Measurements from ENCODE around the gene SPINK2. TPM values are rescaled to one million over a fixed set of nuclear protein-coding genes. Genes with fewer than 3 reads are reported as not detected.

SPINK2 gene
- total and polyA plus RNA-seq, 12 donors, result 1.4 TPM; not detected in 11

DNA sequence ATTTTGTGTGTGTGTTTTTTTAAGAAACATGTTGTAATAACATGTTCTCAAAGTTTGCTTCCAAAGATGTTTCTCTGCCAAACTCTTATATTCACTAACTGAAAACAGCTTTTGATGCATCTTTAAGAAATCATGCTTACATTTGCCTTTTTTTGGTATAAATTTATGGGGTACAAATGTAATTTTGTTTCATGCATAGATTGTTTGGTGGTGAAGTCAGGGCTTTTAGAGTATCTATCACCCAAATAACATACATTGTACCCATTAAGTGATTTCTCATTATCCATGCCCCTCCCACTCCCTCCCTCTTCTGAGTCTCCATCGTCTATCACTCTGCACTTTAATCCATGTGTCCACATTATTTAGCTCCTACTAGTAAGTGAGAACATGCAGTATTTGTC lies 30.8 kb downstream of the SPINK2 start:
- H3K27me3 ChIP-seq, result no peaks in the 10 kb centered on the region
- no peak for TF ChIP-seq POLR2A (IDR thresholded peaks at IDR 0.05)
- TF ChIP-seq, protein P1, sequence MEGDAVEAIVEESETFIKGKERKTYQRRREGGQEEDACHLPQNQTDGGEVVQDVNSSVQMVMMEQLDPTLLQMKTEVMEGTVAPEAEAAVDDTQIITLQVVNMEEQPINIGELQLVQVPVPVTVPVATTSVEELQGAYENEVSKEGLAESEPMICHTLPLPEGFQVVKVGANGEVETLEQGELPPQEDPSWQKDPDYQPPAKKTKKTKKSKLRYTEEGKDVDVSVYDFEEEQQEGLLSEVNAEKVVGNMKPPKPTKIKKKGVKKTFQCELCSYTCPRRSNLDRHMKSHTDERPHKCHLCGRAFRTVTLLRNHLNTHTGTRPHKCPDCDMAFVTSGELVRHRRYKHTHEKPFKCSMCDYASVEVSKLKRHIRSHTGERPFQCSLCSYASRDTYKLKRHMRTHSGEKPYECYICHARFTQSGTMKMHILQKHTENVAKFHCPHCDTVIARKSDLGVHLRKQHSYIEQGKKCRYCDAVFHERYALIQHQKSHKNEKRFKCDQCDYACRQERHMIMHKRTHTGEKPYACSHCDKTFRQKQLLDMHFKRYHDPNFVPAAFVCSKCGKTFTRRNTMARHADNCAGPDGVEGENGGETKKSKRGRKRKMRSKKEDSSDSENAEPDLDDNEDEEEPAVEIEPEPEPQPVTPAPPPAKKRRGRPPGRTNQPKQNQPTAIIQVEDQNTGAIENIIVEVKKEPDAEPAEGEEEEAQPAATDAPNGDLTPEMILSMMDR (IDR thresholded peaks at IDR 0.05), result no peak
- intact Hi-C loops (cut with DNase I), result no loop called here
- no peaks in the 10 kb centered on the region for H3K4me1 ChIP-seq (replicated peaks in 1 of 2)
- no peaks in the 10 kb centered on the region for H3K9me3 ChIP-seq (replicated peaks in 1 of 3)
- no peak for DNase-seq
- no peaks in the 10 kb centered on the region for H3K36me3 ChIP-seq (replicated peaks in 1 of 2)
- H3K27ac ChIP-seq, result no peak overlapping the region
- 54 to 71% (median 60%) methylated on average over 1 of the region's 1 CpG for WGBS, 4 donors
- H3K4me3 ChIP-seq, result no peak overlapping the region

DNA sequence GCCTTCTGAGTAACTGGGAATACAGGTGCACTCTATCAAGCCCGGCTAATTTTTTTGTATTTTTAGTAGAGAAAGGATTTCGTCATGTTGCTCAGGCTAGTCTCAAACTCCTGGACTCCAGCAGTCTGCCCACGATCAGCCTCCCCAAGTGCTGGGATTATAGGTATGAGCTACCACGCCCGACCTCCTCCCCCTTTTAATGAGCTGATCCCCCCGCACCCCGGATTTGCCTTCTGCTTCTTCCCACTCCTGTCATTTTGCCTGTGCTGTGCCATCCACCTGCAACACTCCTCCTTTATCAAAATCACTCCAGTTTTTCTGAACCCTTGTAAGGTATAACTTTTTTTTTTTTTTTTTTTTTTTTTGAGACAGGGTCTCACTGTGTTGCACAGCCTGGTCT lies 33.4 kb downstream of the SPINK2 start:
- Histone ChIP-seq H3K4me1 (replicated peaks in 1 of 2) (no peaks in the 10 kb centered on the region), H3K4me3 (no peak overlapping the region), H3K27me3 (no peaks in the 10 kb centered on the region), H3K27ac (no peak overlapping the region), H3K36me3 (replicated peaks in 1 of 2) (no peaks in the 10 kb centered on the region), H3K9me3 (replicated peaks in 1 of 3) (no peaks in the 10 kb centered on the region)
- TF ChIP-seq POLR2A (IDR thresholded peaks at IDR 0.05), result no peak
- TF ChIP-seq, protein P1 (IDR thresholded peaks at IDR 0.05), result no peak
- intact Hi-C loops (cut with DNase I), result no loop called here
- WGBS, 4 donors, result 80 to 90% (median 86%) methylated on average over 7 of the region's 7 CpGs
- no peak for DNase-seq

DNA sequence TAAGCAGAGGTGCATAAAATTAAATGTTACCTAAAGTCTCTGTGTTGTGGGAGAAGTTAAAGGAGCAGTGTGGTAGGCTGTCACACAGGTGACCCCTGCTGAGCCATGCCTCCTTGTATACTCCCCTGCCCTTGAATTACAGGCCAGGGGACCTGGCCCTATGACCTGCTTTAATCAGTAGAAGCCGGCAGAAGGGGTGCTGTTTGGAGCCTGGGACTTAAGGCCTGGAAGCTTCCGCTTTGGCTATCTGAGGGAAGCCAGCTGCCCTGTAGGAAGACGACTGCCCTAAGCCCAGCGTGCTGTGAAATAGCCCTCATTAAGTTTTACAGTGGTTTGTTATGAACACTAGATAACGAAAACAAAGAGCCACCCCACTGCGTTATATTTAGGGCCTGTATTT lies 34.1 kb downstream of the SPINK2 start:
- 53 to 70% (median 63%) methylated on average over 6 of the region's 6 CpGs for WGBS, 4 donors
- TF ChIP-seq, protein P1 (IDR thresholded peaks at IDR 0.05), result no peak
- TF ChIP-seq POLR2A (IDR thresholded peaks at IDR 0.05), result no peak
- no peaks in the 10 kb centered on the region for H3K36me3 ChIP-seq (replicated peaks in 1 of 2)
- H3K9me3 ChIP-seq (replicated peaks in 1 of 3), result no peaks in the 10 kb centered on the region
- peak overlapping the region in 2 of 5 donors; percentile 63 to 76 for H3K27ac ChIP-seq
- no peaks in the 10 kb centered on the region for H3K27me3 ChIP-seq
- no peak overlapping the region for H3K4me3 ChIP-seq
- H3K4me1 ChIP-seq (replicated peaks in 1 of 2), result no peaks in the 10 kb centered on the region
- no peak for DNase-seq
- intact Hi-C loops (cut with DNase I), result no loop called here

DNA sequence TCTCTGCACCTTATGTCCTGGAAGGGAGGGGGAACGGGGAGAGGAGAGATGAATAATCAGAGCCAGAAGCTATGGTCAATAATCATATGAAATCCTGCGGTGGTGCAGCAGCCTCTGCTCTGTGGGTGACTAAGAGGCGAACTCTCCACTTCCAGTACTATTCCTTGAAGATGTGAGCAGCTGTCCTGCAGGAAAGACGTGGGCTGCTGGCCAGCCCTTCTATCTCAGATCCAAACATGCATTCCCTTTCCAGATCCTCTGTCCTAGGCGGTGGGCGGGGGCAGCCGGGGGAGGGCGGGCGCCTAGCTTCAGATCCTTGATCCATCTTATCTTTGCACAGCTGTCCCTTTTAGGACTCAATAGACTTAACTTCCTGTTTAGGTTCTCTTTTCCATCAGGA lies 34.5 kb downstream of the SPINK2 start:
- Histone ChIP-seq H3K27ac (peak overlapping the region in 2 of 5 donors; percentile 63 to 76), H3K27me3 (no peaks in the 10 kb centered on the region), H3K36me3 (replicated peaks in 1 of 2) (no peaks in the 10 kb centered on the region), H3K9me3 (replicated peaks in 1 of 3) (no peaks in the 10 kb centered on the region), H3K4me1 (replicated peaks in 1 of 2) (no peaks in the 10 kb centered on the region), H3K4me3 (no peak overlapping the region)
- WGBS, 4 donors, result 14 to 35% (median 22%) methylated on average over 9 of the region's 9 CpGs
- intact Hi-C loops (cut with DNase I), result no loop called here
- DNase-seq, result peak; percentile 31 to 80 (median 56)
- TF ChIP-seq, protein P1 (IDR thresholded peaks at IDR 0.05), result no peak
- no peak for TF ChIP-seq POLR2A (IDR thresholded peaks at IDR 0.05)
